Esophagus (tissue), 2 donors: ENCODE results near the gene EPHA10. TPM values are rescaled to one million over a fixed set of nuclear protein-coding genes. Genes with fewer than 3 reads are reported as not detected.
"Not testable (repeated sequence)": the region's sequence is repeated elsewhere in the genome, so short reads cannot be mapped to it uniquely, and the experiment has no call there.

Experiments used
- H3K27ac ChIP-seq, 2 donors: one replicate each; pipeline ENCODE4 v1.5.1; 2013; ENCODE audit warnings: low read depth in 2 of 2, mild to moderate bottlenecking in 2 of 2, inconsistent platforms in 1 of 2, low read length in 1 of 2, moderate library complexity in 1 of 2
- H3K27me3 ChIP-seq, 2 donors: one replicate each; pipeline ENCODE4 v1.6.1; 2013; ENCODE audit warnings: low read length in 2 of 2, control low read depth in 1 of 2, mild to moderate bottlenecking in 1 of 2; ENCODE audit not compliant: insufficient read depth in 2 of 2, control insufficient read depth in 1 of 2
- H3K36me3 ChIP-seq, 2 donors: one replicate each; pipeline ENCODE4 v1.6.1; 2013; ENCODE audit warnings: low read length in 1 of 2; ENCODE audit not compliant: control insufficient read depth in 2 of 2, insufficient read depth in 2 of 2
- H3K4me1 ChIP-seq, 2 donors: one replicate each; pipeline ENCODE4 v1.6.1; 2013; ENCODE audit warnings: low read length in 1 of 2; ENCODE audit not compliant: control insufficient read depth in 2 of 2, insufficient read depth in 2 of 2
- H3K4me3 ChIP-seq, 2 donors: one replicate each; pipeline ENCODE4 v1.5.1; 2013; ENCODE audit warnings: low read length in 2 of 2, mild to moderate bottlenecking in 2 of 2, low read depth in 1 of 2, moderate library complexity in 1 of 2
- H3K9me3 ChIP-seq, 2 donors: one replicate each; pipeline ENCODE4 v1.6.1; 2013; ENCODE audit warnings: mild to moderate bottlenecking in 2 of 2, low read depth in 1 of 2, low read length in 1 of 2, moderate library complexity in 1 of 2; ENCODE audit not compliant: control insufficient read depth in 2 of 2, insufficient read depth in 1 of 2
- WGBS, 2 donors: extraction: QIAGEN DNeasy Blood & Tissue Kit; methylation state at CpG; one replicate each; pipeline ENCODE4 v1.1.7; 2013; 5-methylcytosine and 5-hydroxymethylcytosine counted together
- polyA plus RNA-seq, 2 donors: library from polyadenylated mRNA; stranded (reverse); fragments of 200-250 nt; gene quantifications; one replicate each; pipeline ENCODE4 v1.2.3, GENCODE V29; 2013
- donor health status: healthy with polysubstance abuse.
- donor health status: Bipolar disorder and iron deficiency.

Gene EPHA10
- polyA plus RNA-seq, 2 donors, result 0.24 to 0.38 TPM

- Histone ChIP-seq H3K4me3 (no peak overlapping the region), H3K27ac (no peak overlapping the region), H3K4me1 (peaks cover 3 to 4% of the 10 kb centered on the region in 2 donors), H3K36me3 (no peaks in the 10 kb centered on the region), H3K27me3 (peaks cover 2% of the 10 kb centered on the region in 2 donors), H3K9me3 (no peaks in the 10 kb centered on the region)
- 46 to 65% methylated on average over 2 of the region's 2 CpGs for WGBS, 2 donors
Observed at GRCh38 chr1:37739222-37739621, 25.7 kb downstream of the EPHA10 start.

- WGBS, 2 donors, result 93 to 94% methylated on average over 4 of the region's 4 CpGs
- H3K27ac ChIP-seq, H3K27me3 ChIP-seq, H3K4me1 ChIP-seq, H3K9me3 ChIP-seq, H3K36me3 ChIP-seq, H3K4me3 ChIP-seq: not testable (repeated sequence)
Observed at GRCh38 chr1:37738619-37739018, 26.3 kb downstream of the EPHA10 start.

- not testable (repeated sequence) for H3K4me3 ChIP-seq, H3K4me1 ChIP-seq, H3K27me3 ChIP-seq, H3K9me3 ChIP-seq, H3K36me3 ChIP-seq, H3K27ac ChIP-seq
- 85 to 87% methylated on average over 7 of the region's 7 CpGs for WGBS, 2 donors
Observed at GRCh38 chr1:37737975-37738374, 26.9 kb downstream of the EPHA10 start.

GRCh38 chr1:37734629-37735591, 30.0 kb downstream of the EPHA10 start:
- Histone ChIP-seq H3K27ac (no peak overlapping the region), H3K36me3 (no peaks in the 10 kb centered on the region), H3K4me3 (no peak overlapping the region), H3K4me1 (peaks cover 3% of the 10 kb centered on the region in 2 donors), H3K27me3 (peaks cover 0 to 2% of the 10 kb centered on the region in 2 donors), H3K9me3 (no peaks in the 10 kb centered on the region)
- WGBS, 2 donors, result 14 to 23% methylated on average over 30 to 32 of the region's 32 CpGs

GRCh38 chr1:37732111-37732780, 32.7 kb downstream of the EPHA10 start:
- WGBS, 2 donors, result 73 to 75% methylated on average over 12 of the region's 12 CpGs
- Histone ChIP-seq H3K4me1 (peaks cover 3% of the 10 kb centered on the region in 2 donors), H3K4me3 (no peak overlapping the region), H3K36me3 (no peaks in the 10 kb centered on the region), H3K27me3 (peaks cover 0 to 2% of the 10 kb centered on the region in 2 donors), H3K9me3 (no peaks in the 10 kb centered on the region), H3K27ac (no peak overlapping the region)

GRCh38 chr1:37731312-37732019, 33.5 kb downstream of the EPHA10 start:
- H3K4me1 ChIP-seq, result peaks cover 3% of the 10 kb centered on the region in 2 donors
- H3K27me3 ChIP-seq, result peaks cover 0 to 2% of the 10 kb centered on the region in 2 donors
- no peak overlapping the region for H3K4me3 ChIP-seq
- WGBS, 2 donors, result 88 to 90% methylated on average over 15 of the region's 15 CpGs
- H3K9me3 ChIP-seq, result no peaks in the 10 kb centered on the region
- no peak overlapping the region for H3K27ac ChIP-seq
- no peaks in the 10 kb centered on the region for H3K36me3 ChIP-seq

GRCh38 chr1:37730376-37730775, 34.5 kb downstream of the EPHA10 start:
- H3K27me3 ChIP-seq, result peaks cover 0 to 2% of the 10 kb centered on the region in 2 donors
- no peak overlapping the region for H3K27ac ChIP-seq
- H3K9me3 ChIP-seq, result no peaks in the 10 kb centered on the region
- H3K4me3 ChIP-seq, result no peak overlapping the region
- H3K4me1 ChIP-seq, result peaks cover 1 to 6% of the 10 kb centered on the region in 2 donors
- 76 to 83% methylated on average over 5 of the region's 5 CpGs for WGBS, 2 donors
- no peaks in the 10 kb centered on the region for H3K36me3 ChIP-seq

GRCh38 chr1:37728416-37728815, 36.5 kb downstream of the EPHA10 start:
- no peak overlapping the region for H3K4me3 ChIP-seq
- no peaks in the 10 kb centered on the region for H3K9me3 ChIP-seq
- no peaks in the 10 kb centered on the region for H3K27me3 ChIP-seq
- no peak overlapping the region for H3K27ac ChIP-seq
- peaks cover 0 to 3% of the 10 kb centered on the region in 2 donors for H3K4me1 ChIP-seq
- H3K36me3 ChIP-seq, result no peaks in the 10 kb centered on the region
- 79 to 83% methylated on average over 4 of the region's 4 CpGs for WGBS, 2 donors

- WGBS, 2 donors, result 58 to 60% methylated on average over 15 of the region's 15 CpGs
- H3K4me1 ChIP-seq, result peaks cover 0 to 3% of the 10 kb centered on the region in 2 donors
- H3K9me3 ChIP-seq, result no peaks in the 10 kb centered on the region
- H3K27ac ChIP-seq, result no peak overlapping the region
- H3K4me3 ChIP-seq, result no peak overlapping the region
- no peaks in the 10 kb centered on the region for H3K27me3 ChIP-seq
- H3K36me3 ChIP-seq, result no peaks in the 10 kb centered on the region
Observed at GRCh38 chr1:37726751-37727585, 38.0 kb downstream of the EPHA10 start.
